MM.1S (cell line): ENCODE data around the gene MICAL2.

Experiments
- DNase-seq: peaks from one replicate; pipeline ENCODE4 v3.0.0-alpha.2; 2015
- H2AFZ ChIP-seq: fragments of 300-600 bp; sonication (generic); 2 replicates; pipeline ENCODE4 v1.6.0; 2016; ENCODE audit warnings: antibody characterized with exemption, low read length
- H3F3A ChIP-seq: fragments of 300-600 bp; sonication (generic); 2 replicates; pipeline ENCODE4 v1.6.1; 2016; ENCODE audit warnings: mild to moderate bottlenecking, antibody characterized with exemption, low read length, moderate library complexity, mixed read lengths; ENCODE audit not compliant: insufficient read depth
- H3K27ac ChIP-seq: fragments of 300-600 bp; sonication (generic); 2 replicates; pipeline ENCODE4 v1.5.1; 2016; ENCODE audit warnings: mild to moderate bottlenecking, low read length
- H3K27me3 ChIP-seq: fragments of 300-600 bp; sonication (generic); replicated peaks from 2 replicates; pipeline ENCODE4 v1.6.0; 2016; ENCODE audit warnings: low read length; ENCODE audit not compliant: insufficient read depth
- H3K36me3 ChIP-seq: fragments of 300-600 bp; sonication (generic); replicated peaks from 2 replicates; pipeline ENCODE4 v1.6.1; 2016; ENCODE audit warnings: mild to moderate bottlenecking, low read length, mixed read lengths; ENCODE audit not compliant: insufficient read depth
- H3K4me1 ChIP-seq: fragments of 300-600 bp; sonication (generic); 2 replicates; pipeline ENCODE4 v1.6.1; 2016; ENCODE audit warnings: low read length, mixed read lengths
- H3K4me2 ChIP-seq: fragments of 300-600 bp; sonication (generic); 2 replicates; pipeline ENCODE4 v1.6.0; 2016; ENCODE audit warnings: low read depth, low read length
- H3K4me3 ChIP-seq: fragments of 300-600 bp; sonication (generic); 2 replicates; pipeline ENCODE4 v1.5.1; 2016; ENCODE audit warnings: low read length, mixed read lengths
- H3K79me2 ChIP-seq: fragments of 300-600 bp; sonication (generic); 2 replicates; pipeline ENCODE4 v1.6.1; 2016; ENCODE audit warnings: mixed run types, low read length, mixed read lengths
- H3K9ac ChIP-seq: fragments of 300-600 bp; sonication (generic); 2 replicates; pipeline ENCODE4 v1.6.1; 2016; ENCODE audit warnings: low read length, mixed read lengths
- H3K9me2 ChIP-seq: fragments of 300-600 bp; sonication (generic); replicated peaks from 2 replicates; pipeline ENCODE4 v1.6.1; 2016; ENCODE audit warnings: mild to moderate bottlenecking, low read length, mixed read lengths; ENCODE audit not compliant: insufficient read depth
- H3K9me3 ChIP-seq: fragments of 300-600 bp; sonication (generic); replicated peaks from 2 replicates; pipeline ENCODE4 v1.6.1; 2016; ENCODE audit warnings: mild to moderate bottlenecking, low read length, mixed read lengths; ENCODE audit not compliant: insufficient read depth
- H4K20me1 ChIP-seq: fragments of 300-600 bp; sonication (generic); 2 replicates; pipeline ENCODE4 v1.6.1; 2016; ENCODE audit warnings: mild to moderate bottlenecking, low read length, moderate library complexity, mixed read lengths; ENCODE audit not compliant: insufficient read depth
- EZH2 ChIP-seq: fragments of 300-600 bp; sonication (generic); optimal IDR thresholded peaks from 2 replicates; pipeline ENCODE3; 2017; ENCODE audit warnings: low read depth, mild to moderate bottlenecking, antibody characterized with exemption, low read length, mixed read lengths
- EZH2phosphoT487 ChIP-seq: fragments of 300-600 bp; sonication (generic); IDR thresholded peaks from 2 replicates; pipeline ENCODE4 v1.6.1; 2018; ENCODE audit warnings: antibody characterized with exemption, low read length
- TF ChIP-seq, protein P1 (sequence below): fragments of 300-600 bp; sonication (generic); IDR thresholded peaks from 2 replicates; pipeline ENCODE4 v1.5.1; 2016; ENCODE audit warnings: antibody characterized with exemption, low read length, mixed read lengths

MICAL2 gene

GRCh38 chr11:12084256-12084655 is 26.1 kb upstream of the MICAL2 start:
- DNase-seq, result no peak
- Histone ChIP-seq H3K27me3 (no peaks in the 10 kb centered on the region), H3K9ac (no peak overlapping the region), H3K4me2 (no peak overlapping the region), H3K9me3 (no peaks in the 10 kb centered on the region), H3K4me3 (no peak overlapping the region), H2AFZ (no peak overlapping the region), H3K36me3 (no peaks in the 10 kb centered on the region), H3K79me2 (no peaks in the 10 kb centered on the region), H3K9me2 (no peaks in the 10 kb centered on the region), H3F3A (no peaks in the 10 kb centered on the region), H3K4me1 (peaks cover 12% of the 10 kb centered on the region), H3K27ac (no peak overlapping the region), H4K20me1 (no peaks in the 10 kb centered on the region)
- TF ChIP-seq EZH2phosphoT487, result no peak
- TF ChIP-seq, protein P1, sequence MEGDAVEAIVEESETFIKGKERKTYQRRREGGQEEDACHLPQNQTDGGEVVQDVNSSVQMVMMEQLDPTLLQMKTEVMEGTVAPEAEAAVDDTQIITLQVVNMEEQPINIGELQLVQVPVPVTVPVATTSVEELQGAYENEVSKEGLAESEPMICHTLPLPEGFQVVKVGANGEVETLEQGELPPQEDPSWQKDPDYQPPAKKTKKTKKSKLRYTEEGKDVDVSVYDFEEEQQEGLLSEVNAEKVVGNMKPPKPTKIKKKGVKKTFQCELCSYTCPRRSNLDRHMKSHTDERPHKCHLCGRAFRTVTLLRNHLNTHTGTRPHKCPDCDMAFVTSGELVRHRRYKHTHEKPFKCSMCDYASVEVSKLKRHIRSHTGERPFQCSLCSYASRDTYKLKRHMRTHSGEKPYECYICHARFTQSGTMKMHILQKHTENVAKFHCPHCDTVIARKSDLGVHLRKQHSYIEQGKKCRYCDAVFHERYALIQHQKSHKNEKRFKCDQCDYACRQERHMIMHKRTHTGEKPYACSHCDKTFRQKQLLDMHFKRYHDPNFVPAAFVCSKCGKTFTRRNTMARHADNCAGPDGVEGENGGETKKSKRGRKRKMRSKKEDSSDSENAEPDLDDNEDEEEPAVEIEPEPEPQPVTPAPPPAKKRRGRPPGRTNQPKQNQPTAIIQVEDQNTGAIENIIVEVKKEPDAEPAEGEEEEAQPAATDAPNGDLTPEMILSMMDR, result no peak
- TF ChIP-seq EZH2, result no peak

DNA sequence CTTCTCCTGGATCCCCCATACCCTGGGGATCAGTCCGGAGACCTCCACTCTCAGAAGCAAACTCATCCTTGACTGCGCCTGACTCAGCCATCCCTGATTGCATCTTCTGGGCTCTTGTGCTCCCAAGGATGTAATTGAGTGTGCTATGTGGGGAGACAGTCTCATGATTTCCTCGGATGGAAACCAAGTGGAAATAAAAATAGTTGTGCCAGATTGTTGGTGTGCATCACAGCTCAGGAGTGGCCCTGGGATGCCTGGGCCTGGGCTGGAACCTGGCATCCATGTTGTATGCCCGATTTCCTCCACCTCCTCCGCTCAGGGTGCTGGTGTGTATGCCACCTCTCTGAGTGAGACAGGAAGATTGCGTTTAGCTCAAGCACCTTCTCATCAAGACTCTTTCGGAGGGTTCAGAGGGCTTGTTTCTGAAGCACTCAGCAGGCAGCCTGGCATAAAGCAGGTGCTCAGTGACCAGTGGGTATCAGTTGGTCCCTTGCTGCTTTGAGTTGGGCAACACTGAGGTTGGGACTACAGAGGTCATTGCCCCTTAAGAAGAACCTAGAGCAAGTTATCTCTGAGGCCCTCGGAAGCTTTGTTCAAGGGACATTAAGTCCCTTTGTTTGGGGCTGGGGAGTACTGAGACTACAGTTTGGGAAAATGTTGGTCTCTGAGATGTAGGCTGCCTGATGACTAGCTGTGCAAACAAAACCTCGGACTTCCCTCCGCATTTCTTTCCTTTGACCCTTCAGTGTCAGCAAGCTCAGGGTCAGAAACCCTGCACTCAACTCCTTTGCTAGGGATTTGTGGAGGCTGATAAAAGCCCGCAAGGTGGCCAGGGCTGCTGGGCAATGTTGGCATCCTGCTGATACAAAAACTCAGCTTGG is 24.8 kb upstream of the MICAL2 start:
- no peak overlapping the region for H3K9ac ChIP-seq

GRCh38 chr11:12086271-12087074 is 23.9 kb upstream of the MICAL2 start:
- H3K9me2 ChIP-seq, result no peaks in the 10 kb centered on the region
- no peak overlapping the region for H3K4me2 ChIP-seq
- no peak overlapping the region for H3K27ac ChIP-seq
- TF ChIP-seq EZH2phosphoT487, result no peak
- no peak for TF ChIP-seq EZH2
- H2AFZ ChIP-seq, result no peak overlapping the region
- H4K20me1 ChIP-seq, result no peaks in the 10 kb centered on the region
- DNase-seq, result no peak
- H3K79me2 ChIP-seq, result no peaks in the 10 kb centered on the region
- H3K4me1 ChIP-seq, result peaks cover 17% of the 10 kb centered on the region
- H3K27me3 ChIP-seq, result no peaks in the 10 kb centered on the region
- H3K9ac ChIP-seq, result no peak overlapping the region
- no peaks in the 10 kb centered on the region for H3K36me3 ChIP-seq
- no peak overlapping the region for H3K4me3 ChIP-seq
- no peaks in the 10 kb centered on the region for H3K9me3 ChIP-seq
- no peaks in the 10 kb centered on the region for H3F3A ChIP-seq

More for the DNA sequence above, 24.8 kb upstream of the MICAL2 start:
- H3K36me3 ChIP-seq, result no peaks in the 10 kb centered on the region
- no peak overlapping the region for H2AFZ ChIP-seq
- H3K79me2 ChIP-seq, result no peaks in the 10 kb centered on the region
- H3K4me1 ChIP-seq, result peaks cover 17% of the 10 kb centered on the region
- H3K9me3 ChIP-seq, result no peaks in the 10 kb centered on the region
- H3F3A ChIP-seq, result no peaks in the 10 kb centered on the region
- no peaks in the 10 kb centered on the region for H3K9me2 ChIP-seq
- no peaks in the 10 kb centered on the region for H4K20me1 ChIP-seq
- TF ChIP-seq, protein P1, result no peak
- no peak for TF ChIP-seq EZH2phosphoT487
- no peak for DNase-seq
- no peak overlapping the region for H3K4me3 ChIP-seq
- no peaks in the 10 kb centered on the region for H3K27me3 ChIP-seq
- no peak overlapping the region for H3K27ac ChIP-seq
- no peak overlapping the region for H3K4me2 ChIP-seq
